ENCODE measurements around the gene CIAO3.

GRCh38 chr16:714079-714478 is 26.7 kb downstream of the CIAO3 start:
- TF ChIP-seq POLR2A (IDR thresholded peaks at IDR 0.05; ENCODE audit: low read length) (no peak), GATA1 (IDR thresholded peaks at IDR 0.05; ENCODE audit: low read depth, low read length) (no peak)
